Stimulated activated CD8-positive, alpha-beta memory T cell treated with anti-CD3 and anti-CD28 coated beads, Interleukin-4, amount 100 ng/mL, for 4 hours (primary cell): ENCODE measurements around the gene TBXAS1.

Experiments
- DNase-seq, 2 donors: peaks; one replicate each; pipeline ENCODE4 v3.0.0-alpha.2; 2020; ENCODE audit warnings: low read depth in 2 of 2, low spot score in 1 of 2

TBXAS1 gene

GRCh38 chr7:140061607-140061930 lies 232.5 kb downstream of the TBXAS1 start:
- DNase-seq: no peak

- DNase-seq: peak; percentile 28 to 43
Measured at GRCh38 chr7:140062118-140062527, 233.1 kb downstream of the TBXAS1 start.

- DNase-seq: peak; percentile 64 to 85
Measured at GRCh38 chr7:140062528-140063299, 233.7 kb downstream of the TBXAS1 start, which contains the start of gene PARP12. TSS of gene PARP12 (minus strand) at chr7:140062951. CDS start at chr7:140062847, 104 bp downstream.

GRCh38 chr7:140067052-140067451 lies 238.0 kb downstream of the TBXAS1 start:
- no peak for DNase-seq

GRCh38 chr7:140068033-140068432 lies 239.0 kb downstream of the TBXAS1 start:
- DNase-seq: no peak

- DNase-seq: no peak
Measured at GRCh38 chr7:140069298-140069949, 240.4 kb downstream of the TBXAS1 start.
